Measurements from ENCODE around the gene OR7C2. TPM values are rescaled to one million over a fixed set of nuclear protein-coding genes. Genes with fewer than 3 reads are reported as not detected.

OR7C2 gene
- total RNA-seq, 1 experiment from 2014 or later = not detected

DNA sequence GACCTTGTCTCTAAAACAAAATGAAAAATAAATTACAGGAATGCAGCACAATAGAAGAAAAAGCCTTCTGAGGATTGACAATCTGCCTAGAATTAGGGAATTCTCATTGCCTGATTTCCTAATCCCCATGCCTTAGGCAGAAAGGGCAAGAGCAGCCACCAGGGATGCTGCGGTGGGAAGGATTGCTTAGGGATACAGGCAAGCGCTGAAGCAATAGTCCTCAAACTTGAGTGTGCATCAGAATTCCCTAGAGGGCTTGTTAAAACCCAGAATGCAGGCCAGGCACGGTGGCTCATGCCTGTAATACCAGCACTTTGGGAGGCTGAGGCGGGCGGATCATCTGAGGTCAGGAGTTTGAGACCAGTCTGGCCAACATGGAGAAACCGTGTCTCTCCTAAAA, 1.0 kb upstream of the OR7C2 start:
- peaks cover 7% of the 10 kb centered on the region; the same call in 1 of the 2 replicates for H3K27me3 ChIP-seq (ENCODE audit: insufficient read depth, low read length)
- no peaks in the 10 kb centered on the region for H3K9me2 ChIP-seq (ENCODE audit: insufficient read depth)
- ChIA-PET POLR2A (no interaction called here), RAD21 (ENCODE audit: low non-redundant PET in 1 of 2, low total read pairs in 2 of 2, uncharacterized antibody in 2 of 2, unreplicated experiment in 2 of 2) (no interaction called here), CTCF (no interaction called here)
- no TSS peak for BruUV-seq (replicated peaks)
- intact Hi-C loops (cut with micrococcal nuclease) = no loop called here
- TF ChIP-seq YY1 (IDR thresholded peaks at IDR 0.05; ENCODE audit: extremely low read depth, insufficient replicate concordance, low read depth, low read length) (no peak), EZH2 (IDR thresholded peaks at IDR 0.05) (no peak), ZNF274 (IDR thresholded peaks at IDR 0.05; ENCODE audit: low read depth, low read length) (no peak), ZBTB33 (IDR thresholded peaks at IDR 0.05; ENCODE audit: extremely low read depth, insufficient replicate concordance, low read length) (no peak), CBX3 (IDR thresholded peaks at IDR 0.05; ENCODE audit: low read depth) (no peak), SRF (IDR thresholded peaks at IDR 0.05; ENCODE audit: low read depth) (no peak), CEBPB (IDR thresholded peaks at IDR 0.05; ENCODE audit: low read depth) (no peak), EZH2phosphoT487 (IDR thresholded peaks at IDR 0.05; ENCODE audit: borderline replicate concordance) (no peak), FOSL1 (IDR thresholded peaks at IDR 0.05; ENCODE audit: low read depth) (no peak), ZFX (IDR thresholded peaks at IDR 0.05) (no peak), ELF1 (IDR thresholded peaks at IDR 0.05; ENCODE audit: borderline replicate concordance, low read depth) (no peak), SIN3A (IDR thresholded peaks at IDR 0.05; ENCODE audit: low read depth) (no peak)
- TF ChIP-seq, protein P1, sequence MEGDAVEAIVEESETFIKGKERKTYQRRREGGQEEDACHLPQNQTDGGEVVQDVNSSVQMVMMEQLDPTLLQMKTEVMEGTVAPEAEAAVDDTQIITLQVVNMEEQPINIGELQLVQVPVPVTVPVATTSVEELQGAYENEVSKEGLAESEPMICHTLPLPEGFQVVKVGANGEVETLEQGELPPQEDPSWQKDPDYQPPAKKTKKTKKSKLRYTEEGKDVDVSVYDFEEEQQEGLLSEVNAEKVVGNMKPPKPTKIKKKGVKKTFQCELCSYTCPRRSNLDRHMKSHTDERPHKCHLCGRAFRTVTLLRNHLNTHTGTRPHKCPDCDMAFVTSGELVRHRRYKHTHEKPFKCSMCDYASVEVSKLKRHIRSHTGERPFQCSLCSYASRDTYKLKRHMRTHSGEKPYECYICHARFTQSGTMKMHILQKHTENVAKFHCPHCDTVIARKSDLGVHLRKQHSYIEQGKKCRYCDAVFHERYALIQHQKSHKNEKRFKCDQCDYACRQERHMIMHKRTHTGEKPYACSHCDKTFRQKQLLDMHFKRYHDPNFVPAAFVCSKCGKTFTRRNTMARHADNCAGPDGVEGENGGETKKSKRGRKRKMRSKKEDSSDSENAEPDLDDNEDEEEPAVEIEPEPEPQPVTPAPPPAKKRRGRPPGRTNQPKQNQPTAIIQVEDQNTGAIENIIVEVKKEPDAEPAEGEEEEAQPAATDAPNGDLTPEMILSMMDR (IDR thresholded peaks at IDR 0.05 in 2 of 3, conservative IDR thresholded peaks at IDR 0.05 in 1 of 3; ENCODE audit: borderline replicate concordance in 1 of 3, insufficient read depth in 1 of 3, low read depth in 2 of 3, low read length in 2 of 3) = no peak
- ATAC-seq (no peak), DNase-seq (ENCODE audit: low read depth, low spot score) (no peak)
- no peak overlapping the region for H3K9ac ChIP-seq (ENCODE audit: low read length)
- H3K4me2 ChIP-seq (ENCODE audit: low read length) = no peak overlapping the region
- no peaks in the 10 kb centered on the region for H3K9me3 ChIP-seq (ENCODE audit: control insufficient read depth in 1 of 2, insufficient read depth in 1 of 2, low read depth in 1 of 2, low read length in 2 of 2)
- no peaks in the 10 kb centered on the region for H3K4me1 ChIP-seq (ENCODE audit: control insufficient read depth in 1 of 2, insufficient read depth in 2 of 2, low read length in 2 of 2)
- no peak overlapping the region for H3K27ac ChIP-seq (ENCODE audit: low read depth, low read length)
- no peak overlapping the region for H2AFZ ChIP-seq (ENCODE audit: low read depth, low read length, poor library complexity, severe bottlenecking)
- H3K36me3 ChIP-seq (ENCODE audit: control insufficient read depth in 1 of 2, insufficient read depth in 2 of 2, low read length in 2 of 2) = no peaks in the 10 kb centered on the region
- H4K20me1 ChIP-seq (ENCODE audit: insufficient read depth) = no peaks in the 10 kb centered on the region
- no peaks in the 10 kb centered on the region for H3K79me2 ChIP-seq (ENCODE audit: insufficient read depth, low read length)
- H3K4me3 ChIP-seq (replicated peaks in 1 of 2; ENCODE audit: low read depth in 1 of 2, low read length in 2 of 2) = no peak overlapping the region
